ENCODE data around the gene LRRD1. TPM values are rescaled to one million over a fixed set of nuclear protein-coding genes. Genes with fewer than 3 reads are reported as not detected.
"Not testable (repeated sequence)": the region's sequence is repeated elsewhere in the genome, so short reads cannot be mapped to it uniquely, and the experiment has no call there.

LRRD1 gene
- total RNA-seq, 1 experiment from 2014 or later = not detected

DNA sequence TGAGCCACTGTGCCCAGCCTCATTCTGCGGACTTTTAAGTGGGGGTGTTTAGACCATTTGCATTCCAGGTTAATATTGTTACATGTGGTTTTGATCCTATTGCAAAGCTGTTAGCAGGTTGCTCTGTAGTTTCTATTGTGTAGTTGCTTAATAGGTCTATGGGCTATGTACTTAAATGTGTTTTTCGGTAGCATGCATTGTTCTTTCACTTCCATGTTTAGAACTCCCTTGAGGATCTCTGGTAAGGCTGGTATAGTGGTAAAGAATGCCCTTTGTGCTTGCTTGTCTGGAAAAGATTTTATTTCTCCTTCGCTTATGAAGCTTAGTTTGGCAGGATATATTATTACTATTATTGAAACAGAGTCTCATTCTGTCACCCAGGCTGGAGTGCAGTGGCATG, 13.4 kb upstream of the LRRD1 start:
- TF ChIP-seq, protein P1, sequence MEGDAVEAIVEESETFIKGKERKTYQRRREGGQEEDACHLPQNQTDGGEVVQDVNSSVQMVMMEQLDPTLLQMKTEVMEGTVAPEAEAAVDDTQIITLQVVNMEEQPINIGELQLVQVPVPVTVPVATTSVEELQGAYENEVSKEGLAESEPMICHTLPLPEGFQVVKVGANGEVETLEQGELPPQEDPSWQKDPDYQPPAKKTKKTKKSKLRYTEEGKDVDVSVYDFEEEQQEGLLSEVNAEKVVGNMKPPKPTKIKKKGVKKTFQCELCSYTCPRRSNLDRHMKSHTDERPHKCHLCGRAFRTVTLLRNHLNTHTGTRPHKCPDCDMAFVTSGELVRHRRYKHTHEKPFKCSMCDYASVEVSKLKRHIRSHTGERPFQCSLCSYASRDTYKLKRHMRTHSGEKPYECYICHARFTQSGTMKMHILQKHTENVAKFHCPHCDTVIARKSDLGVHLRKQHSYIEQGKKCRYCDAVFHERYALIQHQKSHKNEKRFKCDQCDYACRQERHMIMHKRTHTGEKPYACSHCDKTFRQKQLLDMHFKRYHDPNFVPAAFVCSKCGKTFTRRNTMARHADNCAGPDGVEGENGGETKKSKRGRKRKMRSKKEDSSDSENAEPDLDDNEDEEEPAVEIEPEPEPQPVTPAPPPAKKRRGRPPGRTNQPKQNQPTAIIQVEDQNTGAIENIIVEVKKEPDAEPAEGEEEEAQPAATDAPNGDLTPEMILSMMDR (IDR thresholded peaks at IDR 0.05; ENCODE audit: unreplicated experiment) = no peak
- Mint-ChIP-seq H3K36me3 (ENCODE audit: insufficient read depth, unreplicated experiment) (peaks cover 6% of the 10 kb centered on the region), H3K4me3 (ENCODE audit: low read depth, unreplicated experiment) (no peak overlapping the region), H3K4me1 (ENCODE audit: low read depth, unreplicated experiment) (no peaks in the 10 kb centered on the region), H3K27ac (ENCODE audit: unreplicated experiment) (no peak overlapping the region), H3K27me3 (ENCODE audit: unreplicated experiment) (no peaks in the 10 kb centered on the region), H3K9me3 (ENCODE audit: low read depth, unreplicated experiment) (peaks cover 11% of the 10 kb centered on the region)
- intact Hi-C loops (cut with micrococcal nuclease; ENCODE audit: unreplicated experiment) = no loop called here
- BruUV-seq (replicated peaks) = no TSS peak
- CTCF ChIA-PET = interaction anchor here (0.6 kb wide), 1 partner anchor 1318 kb away, joined by 3 read pairs; no protein-coding TSS in a partner anchor
- no peak for DNase-seq

DNA sequence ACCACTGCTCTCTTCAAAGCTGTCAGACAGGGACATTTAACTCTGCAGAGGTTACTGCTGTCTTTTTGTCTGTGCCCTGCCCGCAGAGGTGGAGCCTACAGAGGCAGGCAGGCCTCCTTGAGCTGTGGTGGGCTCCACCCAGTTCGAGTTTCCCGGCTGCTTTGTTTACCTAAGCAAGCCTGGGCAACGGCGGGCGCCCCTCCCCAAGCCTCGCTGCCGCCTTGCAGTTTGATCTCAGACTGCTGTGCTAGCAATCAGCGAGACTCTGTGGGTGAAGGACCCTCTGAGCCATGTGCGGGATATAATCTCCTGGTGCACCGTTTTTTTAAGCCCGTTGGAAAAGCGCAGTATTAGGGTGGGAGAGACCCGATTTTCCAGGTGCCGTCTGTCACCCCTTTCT, 10.3 kb upstream of the LRRD1 start:
- H3K27me3 Mint-ChIP-seq (ENCODE audit: unreplicated experiment); DNase-seq; H3K4me3 Mint-ChIP-seq (ENCODE audit: low read depth, unreplicated experiment); BruUV-seq (replicated peaks); intact Hi-C loops (cut with micrococcal nuclease; ENCODE audit: unreplicated experiment); CTCF ChIA-PET; H3K4me1 Mint-ChIP-seq (ENCODE audit: low read depth, unreplicated experiment); H3K27ac Mint-ChIP-seq (ENCODE audit: unreplicated experiment); H3K36me3 Mint-ChIP-seq (ENCODE audit: insufficient read depth, unreplicated experiment): not testable (repeated sequence)
- H3K9me3 Mint-ChIP-seq (ENCODE audit: low read depth, unreplicated experiment) = peaks cover 11% of the 10 kb centered on the region

DNA sequence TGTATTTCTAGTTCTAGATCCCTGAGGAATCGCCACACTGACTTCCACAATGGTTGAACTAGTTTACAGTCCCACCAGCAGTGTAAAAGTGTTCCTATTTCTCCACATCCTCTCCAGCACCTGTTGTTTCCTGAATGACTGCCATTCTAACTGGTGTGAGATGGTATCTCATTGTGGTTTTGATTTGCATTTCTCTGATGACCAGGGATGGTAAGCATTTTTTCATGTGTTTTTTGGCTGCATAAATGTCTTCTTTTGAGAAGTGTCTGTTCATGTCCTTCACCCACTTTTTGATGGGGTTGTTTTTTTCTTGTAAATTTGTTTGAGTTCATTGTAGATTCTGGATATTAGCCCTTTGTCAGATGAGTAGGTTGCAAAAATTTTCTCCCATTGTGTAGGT, 5.4 kb upstream of the LRRD1 start:
- H3K27ac Mint-ChIP-seq (ENCODE audit: unreplicated experiment); CTCF ChIA-PET; H3K27me3 Mint-ChIP-seq (ENCODE audit: unreplicated experiment); BruUV-seq (replicated peaks); H3K4me1 Mint-ChIP-seq (ENCODE audit: low read depth, unreplicated experiment); H3K36me3 Mint-ChIP-seq (ENCODE audit: insufficient read depth, unreplicated experiment); intact Hi-C loops (cut with micrococcal nuclease; ENCODE audit: unreplicated experiment); H3K4me3 Mint-ChIP-seq (ENCODE audit: low read depth, unreplicated experiment); DNase-seq; H3K9me3 Mint-ChIP-seq (ENCODE audit: low read depth, unreplicated experiment): not testable (repeated sequence)

DNA sequence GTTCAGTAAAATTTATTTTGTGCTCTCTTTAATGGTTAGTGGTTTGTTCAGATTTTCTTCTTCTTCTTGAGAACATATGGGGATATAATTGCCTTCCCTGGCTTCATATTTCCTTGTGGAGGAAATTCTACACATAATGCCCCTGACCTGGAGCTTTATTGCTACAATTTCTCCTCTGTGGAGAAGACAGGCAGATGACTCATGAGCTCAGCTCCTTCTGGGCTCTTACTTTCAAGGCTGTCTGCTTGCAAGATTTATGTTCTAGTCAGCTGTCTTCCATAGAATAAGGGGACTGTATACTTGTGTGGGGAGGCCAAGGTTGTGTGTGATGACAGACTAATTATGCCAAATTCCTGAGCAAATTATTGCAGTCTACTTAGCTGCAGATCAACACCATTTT, 1.6 kb downstream of the LRRD1 start:
- CTCF ChIA-PET = no interaction called here
- intact Hi-C loops (cut with micrococcal nuclease; ENCODE audit: unreplicated experiment) = no loop called here
- no TSS peak for BruUV-seq (replicated peaks)
- Mint-ChIP-seq H3K27me3 (ENCODE audit: unreplicated experiment) (no peaks in the 10 kb centered on the region), H3K36me3 (ENCODE audit: insufficient read depth, unreplicated experiment) (peaks cover 7% of the 10 kb centered on the region), H3K4me3 (ENCODE audit: low read depth, unreplicated experiment) (no peak overlapping the region), H3K27ac (ENCODE audit: unreplicated experiment) (no peak overlapping the region), H3K9me3 (ENCODE audit: low read depth, unreplicated experiment) (no peaks in the 10 kb centered on the region), H3K4me1 (ENCODE audit: low read depth, unreplicated experiment) (no peaks in the 10 kb centered on the region)
- DNase-seq = no peak
- TF ChIP-seq, protein P1 (IDR thresholded peaks at IDR 0.05; ENCODE audit: unreplicated experiment) = no peak

DNA sequence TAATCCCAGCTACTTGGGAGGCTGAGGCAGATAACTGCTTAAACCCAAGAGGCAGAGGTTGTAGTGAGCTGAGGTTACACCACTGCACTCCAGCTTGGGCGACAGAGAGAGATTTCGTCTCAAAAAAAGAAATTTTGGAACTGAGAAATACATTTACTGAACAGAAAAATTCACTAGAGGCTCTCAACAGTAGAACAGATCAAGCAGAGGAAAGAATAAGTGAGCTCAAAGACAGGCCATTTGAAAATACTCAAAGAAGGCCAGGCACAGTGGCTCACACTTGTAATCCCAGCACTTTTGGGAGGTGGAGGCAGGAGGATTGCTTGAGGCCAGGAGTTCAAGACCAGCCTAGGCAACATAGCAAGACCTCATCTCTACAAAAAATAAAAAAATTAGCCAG, 9.4 kb downstream of the LRRD1 start:
- CTCF ChIA-PET; H3K4me3 Mint-ChIP-seq (ENCODE audit: low read depth, unreplicated experiment); H3K27me3 Mint-ChIP-seq (ENCODE audit: unreplicated experiment); H3K9me3 Mint-ChIP-seq (ENCODE audit: low read depth, unreplicated experiment); H3K27ac Mint-ChIP-seq (ENCODE audit: unreplicated experiment); DNase-seq; H3K36me3 Mint-ChIP-seq (ENCODE audit: insufficient read depth, unreplicated experiment); BruUV-seq (replicated peaks); H3K4me1 Mint-ChIP-seq (ENCODE audit: low read depth, unreplicated experiment); intact Hi-C loops (cut with micrococcal nuclease; ENCODE audit: unreplicated experiment): not testable (repeated sequence)

DNA sequence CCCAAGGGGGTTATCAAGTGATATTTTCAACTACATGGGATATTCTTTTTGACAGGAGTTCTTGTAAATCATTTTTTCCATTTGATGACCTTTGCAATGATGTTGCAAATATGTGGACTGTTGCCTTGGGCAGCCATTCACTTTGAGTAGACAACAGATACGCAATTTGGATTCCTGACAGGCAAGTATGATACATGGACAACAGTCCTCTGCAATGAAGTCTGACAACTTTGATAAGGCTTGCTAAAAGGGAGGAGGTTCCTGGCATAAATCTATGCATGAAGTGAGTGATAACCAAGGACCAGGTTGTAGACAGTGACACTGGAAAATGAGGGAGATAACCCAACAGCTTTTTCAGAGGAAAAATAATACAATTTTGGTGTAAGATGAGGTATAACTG, 17.7 kb downstream of the LRRD1 start:
- Mint-ChIP-seq H3K9me3 (ENCODE audit: low read depth, unreplicated experiment) (no peaks in the 10 kb centered on the region), H3K27me3 (ENCODE audit: unreplicated experiment) (no peaks in the 10 kb centered on the region), H3K36me3 (ENCODE audit: insufficient read depth, unreplicated experiment) (no peaks in the 10 kb centered on the region), H3K4me3 (ENCODE audit: low read depth, unreplicated experiment) (no peak overlapping the region), H3K4me1 (ENCODE audit: low read depth, unreplicated experiment) (no peaks in the 10 kb centered on the region), H3K27ac (ENCODE audit: unreplicated experiment) (no peak overlapping the region)
- TF ChIP-seq, protein P1 (IDR thresholded peaks at IDR 0.05; ENCODE audit: unreplicated experiment) = no peak
- no peak for DNase-seq
- CTCF ChIA-PET = no interaction called here
- BruUV-seq (replicated peaks) = no TSS peak
- intact Hi-C loops (cut with micrococcal nuclease; ENCODE audit: unreplicated experiment) = no loop called here

Measured in Calu3 (cell line).